GM23248 (cell line): Measurements from ENCODE around the gene ABCA1.

Experiments used
- EZH2 ChIP-seq: fragments of 200-600 bp; sonication (generic); IDR thresholded peaks from 2 replicates; pipeline ENCODE4 v1.6.1; 2018; ENCODE audit warnings: antibody characterized with exemption, mild to moderate bottlenecking; ENCODE audit not compliant: insufficient read depth, poor library complexity, severe bottlenecking
- EZH2phosphoT487 ChIP-seq: fragments of 200-600 bp; sonication (generic); IDR thresholded peaks from 2 replicates; pipeline ENCODE4 v1.6.1; 2018; ENCODE audit warnings: antibody characterized with exemption, moderate library complexity, mild to moderate bottlenecking, low read depth; ENCODE audit not compliant: insufficient read depth

DNA sequence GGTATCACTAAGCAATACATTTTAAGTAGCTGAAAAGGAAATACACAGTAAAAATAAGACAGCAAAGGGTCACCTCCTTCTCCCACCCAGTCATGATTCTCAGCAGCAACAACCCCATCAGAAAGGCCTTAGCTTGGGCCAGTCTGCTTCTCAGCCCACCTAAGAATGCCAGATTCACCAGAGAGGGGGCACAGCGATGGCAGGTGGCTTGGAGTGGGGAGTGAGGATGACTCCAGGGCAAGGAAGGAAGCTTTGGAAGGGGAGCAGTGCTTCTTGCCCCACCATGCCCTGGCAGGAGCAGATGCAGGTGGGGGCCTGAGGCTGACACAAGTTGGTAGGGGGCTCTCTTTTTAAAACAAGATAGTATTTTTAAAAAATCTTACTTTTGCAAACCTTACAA is 51.4 kb downstream of the ABCA1 start:
- no peak for TF ChIP-seq EZH2phosphoT487
- no peak for TF ChIP-seq EZH2
